Stimulated activated CD8-positive, alpha-beta memory T cell treated with anti-CD3 and anti-CD28 coated beads, Interleukin-7, amount 100 ng/mL, for 4 hours (primary cell): ENCODE measurements around the gene CD109.
"Not testable (repeated sequence)": the region's sequence is repeated elsewhere in the genome, so short reads cannot be mapped to it uniquely, and the experiment has no call there.

Source experiments
- DNase-seq, 2 donors: peaks; one replicate each; pipeline ENCODE4 v3.0.0-alpha.2; 2020; ENCODE audit warnings: low read depth in 2 of 2

Gene CD109

DNA sequence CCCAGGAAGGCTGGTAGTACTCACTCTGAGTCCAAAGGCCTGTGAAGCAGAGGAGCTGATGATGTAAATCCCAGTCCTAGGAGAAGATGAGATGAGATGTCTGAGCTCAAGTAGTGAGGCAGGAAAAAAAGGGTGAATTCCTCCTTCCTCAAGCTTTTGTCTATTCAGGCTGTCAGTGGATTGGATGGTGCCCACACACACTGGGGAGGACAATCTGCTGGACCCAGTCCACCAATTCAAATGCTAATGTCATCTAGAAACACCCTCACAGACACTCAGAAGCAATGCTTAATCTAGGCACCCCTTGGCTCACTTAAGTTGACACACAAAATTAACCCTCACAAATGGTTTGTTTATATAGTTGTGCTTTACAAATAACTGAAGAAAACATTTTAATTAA is 94.6 kb downstream of the CD109 start:
- no peak for DNase-seq

DNA sequence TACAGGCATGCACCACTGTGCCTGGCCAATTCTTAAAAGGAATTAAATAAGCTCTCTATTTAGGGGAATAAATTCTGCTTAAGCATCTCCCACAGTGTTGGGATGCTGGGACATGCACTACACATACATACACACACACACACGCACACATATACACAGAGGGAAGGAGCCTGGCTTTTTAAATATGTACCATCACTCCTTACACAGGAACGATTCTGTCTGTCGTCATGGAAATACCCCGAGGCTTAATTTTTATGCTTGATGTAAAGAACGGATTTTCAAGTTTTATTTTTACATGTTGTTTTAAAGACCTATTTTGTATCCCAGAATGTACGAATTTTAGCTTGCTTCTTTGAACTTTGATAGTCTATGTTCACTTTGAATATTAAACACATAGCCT is 95.3 kb downstream of the CD109 start:
- no peak for DNase-seq

DNA sequence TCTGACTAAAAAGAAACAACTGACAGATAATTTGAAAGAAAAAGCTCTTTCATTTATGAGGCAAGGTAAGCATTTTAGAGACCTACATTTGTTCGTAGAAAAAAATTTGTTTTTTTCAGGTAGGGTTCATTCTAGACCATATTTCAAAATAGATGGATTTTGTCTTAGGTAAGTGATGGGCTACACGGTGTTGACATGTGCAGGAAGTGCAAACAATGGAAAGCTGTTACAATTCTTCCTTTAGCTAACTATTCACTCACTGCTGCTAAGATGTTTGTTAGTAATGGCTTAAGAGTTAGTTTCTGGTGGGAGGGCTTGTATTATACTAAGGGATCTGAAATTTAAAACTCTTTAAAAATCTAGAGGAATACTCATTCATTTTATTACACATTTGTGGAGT is 96.7 kb downstream of the CD109 start:
- no peak for DNase-seq

DNA sequence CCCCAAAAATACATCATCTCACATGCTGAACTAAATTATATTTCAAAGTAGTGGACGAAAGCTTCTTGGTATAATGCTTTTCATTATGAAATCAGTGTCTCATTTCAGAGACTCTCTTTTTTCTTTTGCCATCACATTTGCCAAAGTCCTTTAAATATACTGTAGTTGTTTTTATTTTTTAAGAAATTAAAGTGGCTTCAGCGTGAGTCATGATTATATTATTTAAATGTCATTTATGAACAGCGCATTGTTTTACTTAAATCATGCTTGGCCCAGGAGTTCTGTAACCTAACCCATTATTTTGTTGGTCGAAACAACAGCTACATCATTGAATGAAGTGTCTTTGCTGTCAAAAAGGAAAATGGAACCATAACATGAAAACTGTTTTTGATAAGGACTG is 100.9 kb downstream of the CD109 start:
- no peak for DNase-seq

DNA sequence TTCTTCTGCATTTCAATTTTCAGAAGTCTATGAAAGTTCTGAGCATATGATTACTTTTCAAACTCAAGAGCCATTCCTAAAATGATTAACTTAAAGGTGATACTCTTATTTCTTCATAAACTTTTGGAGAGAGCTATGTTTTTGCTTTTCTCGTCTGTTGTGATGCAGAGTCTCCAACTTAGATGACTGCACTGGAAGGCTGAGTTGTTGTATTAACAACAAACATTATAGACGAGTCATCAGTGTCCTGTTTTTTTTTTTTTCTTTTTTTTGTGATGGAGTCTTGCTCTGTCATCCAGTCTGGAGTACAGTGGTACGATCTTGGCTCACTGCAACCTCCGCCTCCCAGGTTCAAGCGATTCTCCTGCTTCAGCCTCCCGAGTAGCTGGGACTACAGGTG is 101.9 kb downstream of the CD109 start:
- no peak for DNase-seq

DNA sequence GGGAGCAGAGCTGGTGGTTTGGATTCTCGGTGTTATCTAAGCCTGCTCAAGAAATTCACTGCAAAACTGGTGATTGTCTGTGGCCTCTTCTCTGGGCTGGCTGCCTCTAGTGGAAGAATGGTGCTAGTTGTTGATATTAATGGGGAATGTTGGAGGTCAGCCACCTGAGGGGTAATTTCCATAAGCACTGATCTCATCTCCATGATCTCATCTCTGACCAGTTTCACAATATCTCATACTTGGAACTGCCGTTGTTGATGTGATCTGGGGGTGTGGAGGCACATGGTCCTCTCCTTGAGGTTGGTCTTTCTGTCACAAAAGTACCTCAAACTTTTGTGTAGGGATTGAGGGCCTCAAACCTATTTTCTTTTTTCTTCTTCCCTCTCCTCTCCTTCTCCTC is 102.6 kb downstream of the CD109 start:
- no peak for DNase-seq

DNA sequence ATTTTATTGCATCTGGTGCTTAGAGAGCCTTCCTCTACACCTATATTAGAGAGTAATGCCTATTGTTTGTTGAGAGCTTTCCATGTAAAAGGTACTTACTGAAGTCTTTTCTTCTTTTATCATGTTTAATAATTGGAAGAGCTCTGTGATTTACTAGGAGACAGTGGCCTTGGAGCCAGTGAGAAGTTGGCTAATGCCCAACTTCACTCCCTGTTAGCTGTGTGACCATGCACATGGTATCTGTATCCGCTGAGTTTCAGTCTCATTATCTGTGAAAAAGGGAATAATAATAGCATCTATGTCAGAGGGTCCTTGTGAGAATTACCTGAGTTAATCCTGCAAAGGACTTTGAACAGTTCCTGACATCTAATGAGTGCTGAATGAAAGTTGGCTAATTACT is 105.0 kb downstream of the CD109 start:
- no peak for DNase-seq

DNA sequence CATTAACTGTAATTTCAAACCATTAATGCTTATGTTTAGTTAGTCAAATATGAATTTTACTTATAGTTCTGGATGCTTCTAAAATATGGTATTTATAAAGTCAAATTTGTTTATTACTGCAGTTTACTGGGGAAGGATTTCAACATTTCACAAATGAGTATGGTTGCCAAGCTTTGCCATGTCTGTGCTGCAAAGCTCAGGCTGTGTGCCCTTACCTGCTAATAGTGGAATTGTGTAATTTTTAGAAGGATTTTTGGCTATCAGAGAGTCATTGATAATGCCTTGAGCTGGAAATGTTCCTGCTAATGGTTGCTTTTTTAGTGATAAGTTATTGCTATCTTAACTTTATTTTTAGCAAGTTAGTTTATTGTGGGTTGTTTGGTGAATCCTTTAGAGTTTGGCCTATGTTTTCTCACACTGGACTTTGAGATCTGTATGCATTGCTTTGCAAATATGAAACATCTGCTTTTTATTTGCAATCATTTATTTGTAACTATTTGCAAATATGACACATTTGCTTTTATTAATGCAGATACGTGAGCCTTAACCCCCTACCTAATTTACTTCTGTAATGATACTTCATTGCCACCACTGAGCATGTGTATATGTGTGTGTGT is 105.8 kb downstream of the CD109 start:
- no peak for DNase-seq

DNA sequence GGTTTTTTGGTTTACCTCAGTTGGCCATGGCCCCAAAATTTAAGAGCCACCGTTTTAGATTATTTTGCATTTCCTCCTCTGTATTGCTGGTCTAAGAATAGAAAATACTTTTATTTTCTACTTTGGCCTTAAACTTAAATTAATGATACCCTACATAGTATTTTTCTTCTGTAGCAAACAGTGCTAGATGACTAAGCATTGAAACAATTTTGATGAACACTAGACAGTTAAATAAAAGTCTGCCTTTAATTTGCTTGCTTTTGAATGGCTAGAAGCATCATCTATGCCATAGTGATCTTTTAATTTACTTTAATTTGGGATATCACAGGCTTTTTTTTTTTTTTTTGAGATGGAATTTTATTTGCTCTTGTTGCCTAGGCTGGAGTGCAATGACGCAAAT is 106.4 kb downstream of the CD109 start:
- no peak for DNase-seq

DNA sequence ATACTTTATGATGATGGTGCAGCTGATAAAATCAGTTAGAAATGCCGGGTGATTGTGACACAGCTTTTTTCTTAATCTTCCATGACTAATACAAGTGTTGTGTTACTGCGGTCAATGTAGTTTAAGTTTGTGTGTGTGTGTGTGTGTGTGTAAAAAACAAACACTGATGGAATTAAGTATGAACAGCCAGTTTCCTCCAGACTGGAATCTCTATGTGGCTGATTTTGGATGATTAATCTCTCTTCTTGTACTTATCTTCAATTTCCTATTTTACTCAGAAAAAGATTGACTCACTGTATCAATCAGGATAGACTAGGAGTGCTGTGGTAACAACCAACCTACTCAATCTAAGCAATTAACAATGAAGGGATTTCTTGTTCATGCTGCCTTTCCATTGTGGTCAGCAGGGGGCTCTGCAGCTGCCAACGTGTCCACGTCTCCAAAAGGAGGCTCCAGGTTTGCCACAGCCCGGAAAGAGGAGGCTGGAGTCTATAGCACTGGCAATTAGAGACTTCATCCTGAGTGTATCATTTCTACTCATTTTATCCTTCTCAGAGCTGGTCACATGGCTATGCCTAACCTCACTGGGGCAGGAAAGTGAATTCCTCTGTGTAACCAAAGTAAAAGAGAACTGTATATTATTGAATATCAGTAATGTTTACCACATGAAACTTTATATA is 107.7 kb downstream of the CD109 start:
- DNase-seq, result no peak

DNA sequence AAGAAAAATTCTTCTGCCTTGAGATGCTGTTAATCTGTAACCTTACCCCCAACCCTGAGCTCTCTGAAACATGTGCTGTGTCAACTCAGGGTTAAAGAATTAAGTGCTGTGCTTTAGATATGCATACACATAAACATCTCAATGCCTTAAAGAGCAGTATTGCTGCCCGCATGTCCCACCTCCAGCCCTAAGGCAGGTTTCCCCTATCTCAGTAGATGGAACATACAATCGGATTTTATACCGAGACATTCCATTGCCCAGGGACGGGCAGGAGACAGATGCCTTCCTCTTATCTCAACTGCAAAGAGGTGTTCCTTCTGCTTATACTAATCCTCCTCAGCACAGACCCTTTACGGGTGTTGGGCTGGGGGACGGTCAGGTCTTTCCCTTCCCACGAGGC is 109.2 kb downstream of the CD109 start:
- DNase-seq, result not testable (repeated sequence)

DNA sequence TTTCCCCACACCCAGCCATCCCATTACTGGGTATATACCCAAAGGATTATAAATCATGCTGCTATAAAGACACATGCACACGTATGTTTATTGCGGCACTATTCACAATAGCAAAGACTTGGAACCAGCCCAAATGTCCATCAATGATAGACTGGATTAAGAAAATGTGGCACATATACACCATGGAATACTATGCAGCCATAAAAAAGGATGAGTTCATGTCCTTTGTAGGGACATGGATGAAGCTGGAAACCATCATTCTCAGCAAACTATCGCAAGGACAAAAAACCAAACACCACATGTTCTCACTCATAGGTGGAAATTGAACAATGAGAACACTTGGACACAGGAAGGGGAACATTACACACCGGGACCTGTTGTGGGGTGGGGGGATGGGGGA is 110.0 kb downstream of the CD109 start:
- not testable (repeated sequence) for DNase-seq

DNA sequence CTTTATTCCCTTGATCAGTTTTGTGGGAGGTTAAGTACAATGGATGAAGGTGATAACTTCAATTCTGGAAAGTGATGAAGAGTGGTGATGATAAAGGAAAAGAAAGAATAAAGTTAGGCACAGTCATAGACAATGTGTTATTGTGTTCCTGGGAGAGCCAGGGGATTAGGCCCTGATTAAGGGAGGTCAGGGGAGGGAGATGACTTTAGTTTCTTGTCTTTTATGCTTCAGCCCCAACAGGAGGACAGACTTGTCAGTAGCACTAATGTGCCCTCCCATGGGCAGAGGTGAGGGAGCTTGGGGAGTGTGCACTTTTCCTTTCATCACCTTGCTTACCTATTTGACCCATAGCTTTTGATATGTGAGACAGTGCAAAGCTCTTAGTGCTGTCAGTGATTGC is 115.7 kb downstream of the CD109 start:
- DNase-seq, result no peak

DNA sequence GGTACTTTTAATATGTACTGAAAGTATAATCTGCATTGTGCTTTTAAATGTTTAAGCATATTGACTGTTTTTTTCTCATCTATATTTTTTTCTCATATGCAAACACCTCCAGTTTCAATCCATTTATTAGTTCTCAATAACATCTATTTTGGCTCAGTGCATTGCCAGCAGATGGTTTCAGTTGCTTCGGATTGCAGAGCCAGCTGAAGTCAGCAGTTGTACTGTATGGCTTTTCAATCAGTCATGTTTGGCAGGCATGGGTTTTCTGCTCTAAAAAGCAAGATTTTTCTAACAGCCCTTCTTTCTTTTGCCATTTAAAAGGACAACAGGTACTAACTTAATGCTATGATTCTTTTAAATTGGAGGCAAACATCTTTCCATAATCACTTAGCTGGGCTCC is 121.2 kb downstream of the CD109 start:
- no peak for DNase-seq

DNA sequence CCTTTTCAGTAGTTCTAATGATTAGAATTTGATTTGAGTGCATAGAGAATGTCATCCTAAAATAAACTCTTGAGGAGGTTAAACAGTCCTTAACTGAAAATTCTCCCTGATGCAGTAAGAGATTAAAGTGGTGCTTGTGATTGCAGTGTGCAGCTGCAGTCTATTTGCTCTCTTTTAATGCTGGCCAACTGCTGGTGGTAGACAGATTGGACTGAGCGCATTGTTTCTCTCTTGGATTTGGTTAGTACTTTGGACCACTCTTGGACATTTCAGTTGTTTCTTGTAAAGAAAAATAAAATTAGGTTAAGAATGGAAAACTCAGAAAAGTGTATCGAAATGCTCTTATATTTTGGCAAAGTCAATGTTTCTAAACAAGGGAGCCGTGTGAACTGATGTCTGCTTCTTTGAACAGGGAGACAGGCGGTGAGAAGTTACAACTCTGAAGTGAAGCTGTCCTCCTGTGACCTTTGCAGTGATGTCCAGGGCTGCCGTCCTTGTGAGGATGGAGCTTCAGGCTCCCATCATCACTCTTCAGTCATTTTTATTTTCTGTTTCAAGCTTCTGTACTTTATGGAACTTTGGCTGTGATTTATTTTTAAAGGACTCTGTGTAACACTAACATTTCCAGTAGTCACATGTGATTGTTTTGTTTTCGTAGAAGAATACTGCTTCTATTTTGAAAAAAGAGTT is 127.2 kb downstream of the CD109 start:
- DNase-seq, result no peak

DNA sequence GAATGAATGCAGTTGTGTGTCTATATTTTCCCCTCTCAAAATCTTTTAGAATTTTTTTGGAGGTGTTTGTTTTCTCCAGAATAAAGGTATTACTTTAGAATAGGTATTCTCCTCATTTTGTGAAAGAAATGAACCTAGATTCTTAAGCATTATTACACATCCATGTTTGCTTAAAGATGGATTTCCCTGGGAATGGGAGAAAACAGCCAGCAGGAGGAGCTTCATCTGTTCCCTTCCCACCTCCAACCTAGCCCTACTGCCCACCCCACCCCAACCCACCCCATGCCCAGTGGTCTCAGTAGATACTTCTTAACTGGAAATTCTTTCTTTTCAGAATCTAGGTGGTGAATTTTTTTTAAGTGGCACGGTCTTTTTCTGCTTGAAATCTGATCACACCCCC is 127.8 kb downstream of the CD109 start:
- DNase-seq, result no peak

DNA sequence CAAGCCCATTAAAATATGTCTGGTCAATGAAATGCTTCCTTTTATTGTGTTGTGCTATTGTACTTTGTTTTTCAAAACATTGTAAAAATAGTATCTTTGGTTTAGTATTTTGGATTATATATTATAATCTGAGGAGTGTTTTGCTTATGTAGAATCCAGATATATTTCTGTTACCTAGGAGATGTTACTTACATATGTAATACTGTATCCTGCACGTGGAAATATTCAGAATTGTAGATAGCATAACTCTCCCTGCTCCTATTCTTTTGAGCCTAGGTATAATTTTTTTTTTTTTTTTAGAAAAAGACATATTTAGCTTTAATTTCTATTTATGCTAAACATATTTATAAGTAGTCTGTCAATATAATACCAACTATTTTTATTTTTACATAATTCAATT is 130.6 kb downstream of the CD109 start:
- DNase-seq, result no peak

DNA sequence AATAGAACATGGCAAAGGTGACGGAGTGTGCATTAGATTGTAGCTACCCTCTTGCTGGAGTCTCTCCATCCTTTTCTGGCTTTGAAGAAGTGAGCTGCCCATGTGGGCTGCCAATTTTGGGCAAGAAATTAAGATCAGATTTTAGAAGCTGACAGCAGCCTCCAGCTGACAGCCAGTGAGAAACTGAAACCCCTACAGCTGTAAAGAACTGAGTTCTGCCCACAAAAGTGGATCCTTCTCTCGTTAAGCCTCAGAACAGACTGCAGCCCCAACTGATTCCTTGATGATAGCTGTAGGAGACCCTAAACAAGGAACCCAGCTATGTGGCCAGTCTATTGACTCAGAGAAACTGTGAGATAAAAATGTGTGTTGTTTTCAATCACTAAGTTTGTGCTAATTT is 134.1 kb downstream of the CD109 start:
- DNase-seq, result no peak

DNA sequence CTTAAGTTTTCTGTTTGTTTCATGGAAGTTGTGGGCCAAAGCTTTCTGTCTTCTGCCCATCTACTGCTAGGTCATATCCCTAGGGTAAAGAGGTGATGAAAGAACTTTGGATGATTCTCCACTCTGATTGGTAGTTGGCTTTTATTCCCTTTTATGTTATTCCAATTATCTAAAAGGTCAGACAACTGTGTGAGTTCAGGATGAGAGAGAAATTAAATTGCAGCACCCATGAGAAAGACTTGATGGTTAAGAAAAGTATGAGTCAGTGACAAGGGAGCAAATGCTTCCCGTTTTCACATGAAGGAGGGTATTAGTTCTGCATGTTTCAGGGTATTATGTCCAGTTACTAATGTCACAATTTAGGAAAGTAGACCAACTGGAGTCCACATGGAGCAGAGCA is 136.3 kb downstream of the CD109 start:
- no peak for DNase-seq

DNA sequence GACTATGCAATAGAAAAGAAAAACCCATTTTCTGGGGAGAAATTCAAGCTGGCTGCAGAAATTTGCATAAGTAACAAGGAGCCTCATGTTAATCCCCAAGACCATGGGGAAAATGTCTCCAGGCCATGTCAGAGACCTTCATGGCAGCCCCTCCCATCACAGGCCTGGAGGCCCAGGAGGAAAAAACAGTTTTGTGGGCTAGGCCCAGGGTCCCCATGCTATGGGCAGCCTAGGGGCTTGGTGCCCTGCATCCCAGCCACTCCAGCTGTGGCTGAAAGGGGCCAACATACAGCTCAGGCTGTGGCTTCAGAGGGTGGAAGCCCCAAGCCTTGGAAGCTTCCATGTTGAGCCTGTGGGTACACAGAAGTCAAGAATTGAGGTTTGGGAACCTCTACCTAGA is 148.7 kb downstream of the CD109 start:
- not testable (repeated sequence) for DNase-seq

DNA sequence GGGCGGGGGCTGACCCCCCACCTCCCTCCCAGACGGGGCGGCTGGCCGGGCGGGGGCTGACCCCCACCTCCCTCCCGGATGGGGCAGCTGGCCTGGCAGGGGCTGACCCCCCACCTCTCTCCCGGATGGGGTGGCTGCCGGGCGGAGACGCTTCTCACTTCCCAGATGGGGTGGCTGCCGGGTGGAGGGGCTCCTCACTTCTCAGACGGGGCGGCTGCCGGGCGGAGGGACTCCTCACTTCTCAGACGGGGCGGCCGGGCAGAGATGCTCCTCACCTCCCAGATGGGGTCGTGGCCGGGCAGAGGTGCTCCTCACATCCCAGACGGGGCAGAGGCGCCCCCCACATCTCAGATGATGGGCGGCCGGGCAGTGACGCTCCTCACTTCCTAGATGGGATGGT is 155.0 kb downstream of the CD109 start:
- not testable (repeated sequence) for DNase-seq

DNA sequence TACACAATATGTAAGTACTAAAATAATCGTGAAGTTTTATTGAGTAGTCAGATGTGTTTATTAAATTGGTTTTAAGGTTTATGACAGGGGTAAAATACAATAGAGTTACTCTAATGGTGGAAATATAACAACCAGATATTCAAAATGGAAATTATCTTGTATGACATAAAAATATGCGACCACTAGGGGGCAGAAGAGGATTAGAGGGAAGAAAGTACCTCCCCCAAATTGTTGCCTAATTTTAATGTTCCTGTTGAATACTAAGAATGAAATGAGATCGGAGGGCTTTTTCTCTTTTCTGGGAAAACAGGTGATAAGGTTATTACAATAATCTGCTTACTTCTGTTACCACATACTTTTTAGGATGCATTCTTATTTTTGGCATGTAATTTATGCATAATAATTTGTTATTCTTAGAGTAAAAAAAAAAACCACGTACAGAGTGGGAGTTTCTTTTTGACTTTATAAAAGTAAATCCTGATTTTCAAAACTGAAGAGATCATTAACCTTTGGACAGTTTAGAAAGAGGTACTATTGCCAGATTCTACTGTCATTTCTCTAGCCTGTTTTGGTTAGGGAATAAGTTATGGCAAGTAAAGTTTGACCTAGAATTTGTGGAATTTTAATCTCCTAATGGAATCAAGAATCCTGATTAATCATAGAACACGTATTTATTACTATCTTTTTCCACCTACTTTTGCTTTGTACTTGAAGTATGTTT is 159.2 kb downstream of the CD109 start:
- no peak for DNase-seq
